Measurements from ENCODE around the gene TRIM26. TPM values are rescaled to one million over a fixed set of nuclear protein-coding genes. Genes with fewer than 3 reads are reported as not detected.

TRIM26 gene
- total and polyA plus RNA-seq, 2 experiments from 2014 or later: 11.0 to 38.0 TPM

- no peak for TF ChIP-seq REST (IDR thresholded peaks at IDR 0.05; ENCODE audit: unreplicated experiment)
Measured at GRCh38 chr6:30206152-30206551, 7.1 kb downstream of the TRIM26 start (continued).

GRCh38 chr6:30204116-30204515 is 9.1 kb downstream of the TRIM26 start:
- Histone ChIP-seq H2AFZ (no peak overlapping the region), H3K9me2 (ENCODE audit: insufficient read depth) (no peaks in the 10 kb centered on the region), H3K4me2 (no peak overlapping the region), H3K27me3 (ENCODE audit: insufficient read depth) (no peaks in the 10 kb centered on the region), H3K36me3 (ENCODE audit: insufficient read depth) (0 out of 2 replicates have a peak, but pooled peaks cover 6% of the 10 kb centered on the region), H3K4me3 (no peak overlapping the region), H3K27ac (ENCODE audit: low read depth) (no peak overlapping the region), H3K79me2 (replicated peaks; ENCODE audit: insufficient read depth) (peaks cover 60% of the 10 kb centered on the region), H3F3A (replicated peaks; ENCODE audit: low read depth) (no peaks in the 10 kb centered on the region; the same call in 1 of the 2 replicates), H4K20me1 (replicated peaks; ENCODE audit: insufficient read depth) (peaks cover 34% of the 10 kb centered on the region), H3K4me1 (ENCODE audit: insufficient read depth) (peaks cover 44% of the 10 kb centered on the region)
- ATAC-seq (no peak), DNase-seq (ENCODE audit: low spot score) (no peak)
- Mint-ChIP-seq H3K27me3 (ENCODE audit: insufficient read depth, low read depth, poor library complexity) (peaks cover 7% of the 10 kb centered on the region), H3K4me3 (no peak overlapping the region), H3K27ac (no peak overlapping the region), H3K4me1 (peaks cover 40% of the 10 kb centered on the region), H3K9me3 (no peaks in the 10 kb centered on the region), H3K36me3 (ENCODE audit: low read depth) (peaks cover 13% of the 10 kb centered on the region)
- TF ChIP-seq POLR2AphosphoS5 (IDR thresholded peaks at IDR 0.05; ENCODE audit: low read depth): no peak
- TF ChIP-seq NANOG (IDR thresholded peaks at IDR 0.05; ENCODE audit: borderline replicate concordance): no peak
- TF ChIP-seq EZH2 (IDR thresholded peaks at IDR 0.05; ENCODE audit: low read depth, unreplicated experiment): no peak
- no peak for TF ChIP-seq ETS1 (IDR thresholded peaks at IDR 0.05)
- no peak for TF ChIP-seq JUNB (IDR thresholded peaks at IDR 0.05; ENCODE audit: unreplicated experiment)
- TF ChIP-seq STAT1 (IDR thresholded peaks at IDR 0.05; ENCODE audit: unreplicated experiment): no peak
- no peak for TF ChIP-seq EZH2phosphoT487 (IDR thresholded peaks at IDR 0.05; ENCODE audit: unreplicated experiment)
- no peak for TF ChIP-seq ZNF462 (CRISPR knock-in tag; IDR thresholded peaks at IDR 0.05)

Measured in GM23338 (cell line).